ENCODE results near the gene BRPF3. TPM values are rescaled to one million over a fixed set of nuclear protein-coding genes. Genes with fewer than 3 reads are reported as not detected.

The BRPF3 gene
- total RNA-seq, 1 experiment from 2014 or later, result 19.4 TPM

DNA sequence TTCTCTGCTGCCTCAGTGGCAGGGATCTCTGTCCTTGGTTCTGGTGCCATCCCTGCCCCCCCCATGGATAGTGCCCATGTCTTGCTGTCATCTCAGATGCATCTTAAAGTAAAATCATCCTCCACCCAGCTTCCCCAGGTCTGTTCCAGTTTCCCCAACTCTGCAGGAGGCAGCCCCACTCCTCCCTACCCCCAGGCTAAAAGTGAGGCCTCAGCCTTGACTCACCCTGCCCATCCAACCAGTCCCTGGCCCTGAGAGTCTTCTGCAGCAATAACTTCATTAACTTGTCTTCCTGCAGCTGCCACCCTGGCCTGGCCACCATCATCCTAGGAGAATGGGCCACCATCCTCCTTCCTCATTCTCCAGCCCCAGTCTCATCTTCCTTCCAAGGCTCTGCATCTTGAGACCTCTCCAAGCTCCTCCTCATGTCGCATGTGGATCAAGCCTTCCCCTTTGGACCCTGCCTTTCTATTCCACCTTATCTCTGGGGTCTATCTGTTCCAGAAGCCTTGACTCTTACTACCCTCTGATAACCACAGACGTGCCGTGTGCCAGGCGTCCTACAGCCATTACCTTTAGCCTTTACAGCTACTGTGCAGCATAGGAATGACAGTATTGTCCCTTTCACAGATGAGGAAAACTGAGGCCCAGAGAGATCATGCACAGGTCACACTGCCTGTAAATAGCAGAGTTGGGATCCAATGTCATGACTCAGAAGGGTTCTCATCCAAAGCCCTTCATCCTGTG lies 71.4 kb downstream of the BRPF3 start:
- Mint-ChIP-seq H3K27ac (ENCODE audit: low read depth, unreplicated experiment) (no peak overlapping the region), H3K9me3 (ENCODE audit: unreplicated experiment) (no peaks in the 10 kb centered on the region), H3K36me3 (ENCODE audit: insufficient read depth, unreplicated experiment) (no peaks in the 10 kb centered on the region), H3K27me3 (ENCODE audit: insufficient read depth, unreplicated experiment) (peaks cover 52% of the 10 kb centered on the region), H3K4me1 (ENCODE audit: insufficient read depth, unreplicated experiment) (peaks cover 18% of the 10 kb centered on the region), H3K4me3 (ENCODE audit: unreplicated experiment) (no peak overlapping the region)
- POLR2A ChIA-PET, result interaction anchor here (0.9 kb wide), 1 partner anchor 9 kb away, joined by 3 read pairs; no protein-coding TSS in a partner anchor
- DNase-seq (ENCODE audit: unreplicated experiment), result peak; percentile 27
- TF ChIP-seq, protein P1, sequence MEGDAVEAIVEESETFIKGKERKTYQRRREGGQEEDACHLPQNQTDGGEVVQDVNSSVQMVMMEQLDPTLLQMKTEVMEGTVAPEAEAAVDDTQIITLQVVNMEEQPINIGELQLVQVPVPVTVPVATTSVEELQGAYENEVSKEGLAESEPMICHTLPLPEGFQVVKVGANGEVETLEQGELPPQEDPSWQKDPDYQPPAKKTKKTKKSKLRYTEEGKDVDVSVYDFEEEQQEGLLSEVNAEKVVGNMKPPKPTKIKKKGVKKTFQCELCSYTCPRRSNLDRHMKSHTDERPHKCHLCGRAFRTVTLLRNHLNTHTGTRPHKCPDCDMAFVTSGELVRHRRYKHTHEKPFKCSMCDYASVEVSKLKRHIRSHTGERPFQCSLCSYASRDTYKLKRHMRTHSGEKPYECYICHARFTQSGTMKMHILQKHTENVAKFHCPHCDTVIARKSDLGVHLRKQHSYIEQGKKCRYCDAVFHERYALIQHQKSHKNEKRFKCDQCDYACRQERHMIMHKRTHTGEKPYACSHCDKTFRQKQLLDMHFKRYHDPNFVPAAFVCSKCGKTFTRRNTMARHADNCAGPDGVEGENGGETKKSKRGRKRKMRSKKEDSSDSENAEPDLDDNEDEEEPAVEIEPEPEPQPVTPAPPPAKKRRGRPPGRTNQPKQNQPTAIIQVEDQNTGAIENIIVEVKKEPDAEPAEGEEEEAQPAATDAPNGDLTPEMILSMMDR (IDR thresholded peaks at IDR 0.05; ENCODE audit: unreplicated experiment), result no peak
- CTCF ChIA-PET, result interaction anchor here (0.6 to 0.7 kb wide), 3 partner anchors 18 to 498 kb away, joined by 3 to 4 read pairs (median 3); no protein-coding TSS in a partner anchor
- intact Hi-C loops (cut with micrococcal nuclease), result no loop called here
- no TSS peak for BruUV-seq (replicated peaks)

DNA sequence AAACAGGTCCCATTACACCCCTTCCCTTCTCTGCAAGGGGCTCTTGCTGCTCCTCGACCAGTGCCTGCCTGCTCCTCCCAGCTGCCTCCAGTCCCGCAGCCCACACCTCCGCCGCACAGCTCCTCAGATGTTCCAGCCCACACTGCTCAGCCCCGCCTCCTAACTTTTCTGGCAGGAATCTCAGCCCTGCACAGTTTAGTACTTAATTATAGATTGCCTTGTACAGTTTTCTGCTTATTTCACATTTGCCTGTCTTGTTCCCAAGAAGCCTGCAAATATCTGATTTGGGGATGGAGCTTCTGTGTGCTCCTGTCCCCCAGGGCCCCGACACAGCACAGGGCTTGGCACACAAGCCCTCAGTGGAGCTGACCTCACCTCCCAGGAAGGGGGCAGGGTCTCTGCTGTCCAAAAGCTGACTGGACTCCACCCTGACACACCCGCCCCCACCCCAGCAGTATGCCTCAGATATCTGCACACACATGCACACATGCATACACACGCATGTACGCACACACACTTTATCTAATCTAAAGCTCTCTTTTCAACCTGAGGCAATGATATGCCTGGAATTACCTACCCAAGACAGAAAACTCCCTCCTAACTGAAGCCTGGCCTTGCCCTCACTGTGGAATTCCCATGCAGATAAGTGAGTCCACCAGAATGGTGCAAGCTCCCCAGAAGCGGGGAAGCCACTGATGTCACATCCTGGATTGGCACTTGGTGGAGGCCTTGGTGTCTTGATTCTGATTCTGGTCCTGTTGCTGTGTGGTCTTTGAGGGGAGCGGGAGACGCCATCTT lies 72.1 kb downstream of the BRPF3 start:
- Mint-ChIP-seq H3K36me3 (ENCODE audit: insufficient read depth, unreplicated experiment) (no peaks in the 10 kb centered on the region), H3K4me3 (ENCODE audit: unreplicated experiment) (no peak overlapping the region), H3K9me3 (ENCODE audit: unreplicated experiment) (no peaks in the 10 kb centered on the region), H3K27ac (ENCODE audit: low read depth, unreplicated experiment) (no peak overlapping the region), H3K27me3 (ENCODE audit: insufficient read depth, unreplicated experiment) (peaks cover 53% of the 10 kb centered on the region), H3K4me1 (ENCODE audit: insufficient read depth, unreplicated experiment) (peaks cover 18% of the 10 kb centered on the region)
- TF ChIP-seq, protein P1 (IDR thresholded peaks at IDR 0.05; ENCODE audit: unreplicated experiment), result no peak
- DNase-seq (ENCODE audit: unreplicated experiment), result no peak
- BruUV-seq (replicated peaks), result no TSS peak
- intact Hi-C loops (cut with micrococcal nuclease), result no loop called here
- CTCF ChIA-PET, result interaction anchor here (0.6 to 0.7 kb wide), 2 partner anchors 18 to 73 kb away, joined by 3 to 4 read pairs; no protein-coding TSS in a partner anchor
- POLR2A ChIA-PET, result interaction anchor here (0.9 kb wide), 1 partner anchor 8 kb away, joined by 3 read pairs; no protein-coding TSS in a partner anchor

DNA sequence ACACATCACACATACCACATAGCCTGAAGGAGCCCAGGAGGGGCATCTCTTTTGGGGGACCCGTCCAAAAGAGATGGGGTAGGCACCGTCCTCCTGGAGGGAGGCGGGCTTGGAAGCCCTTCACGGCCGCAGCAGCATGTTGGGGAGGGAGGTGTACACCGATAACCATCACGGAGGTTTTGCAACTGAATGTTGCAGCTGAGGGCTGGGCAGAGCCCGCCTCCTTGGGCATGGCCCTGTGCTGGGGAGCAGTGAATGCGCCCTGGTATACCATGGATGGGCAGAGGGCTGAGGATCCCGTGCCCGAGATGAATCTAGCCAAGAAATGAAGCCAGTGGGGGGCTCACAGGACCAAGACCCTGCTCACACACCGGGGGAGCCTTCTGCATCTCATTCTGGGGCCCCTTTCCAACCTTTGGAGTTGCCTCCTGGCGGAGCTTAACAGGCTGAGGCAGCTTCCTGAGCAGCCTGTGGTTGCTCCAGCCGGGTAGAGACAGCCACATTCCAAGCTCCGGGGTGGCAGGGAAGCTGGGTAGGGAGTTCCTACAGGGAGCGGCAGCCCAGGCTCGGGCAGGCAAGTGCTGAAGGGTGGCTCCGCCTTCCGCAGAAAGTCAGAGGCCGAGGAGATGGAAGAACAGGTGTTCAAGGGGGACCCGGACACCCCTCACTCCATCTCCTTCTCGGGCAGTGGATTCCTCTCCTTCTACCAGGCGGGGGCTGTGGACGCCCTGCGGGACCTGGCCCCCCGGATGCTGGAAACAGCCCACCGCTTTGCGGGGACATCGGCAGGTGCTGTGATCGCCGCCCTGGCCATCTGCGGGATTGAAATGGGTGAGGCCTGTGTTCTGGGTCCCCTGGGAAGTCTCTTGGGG lies 73.5 kb downstream of the BRPF3 start, which contains the start of gene PNPLA1:
PNPLA1 (plus strand) TSS at position 227 of the 872 bp plus-strand sequence; CDS start at position 627, 400 bp downstream.
- Mint-ChIP-seq H3K27ac (ENCODE audit: low read depth, unreplicated experiment) (no peak within 1 kb of the TSS), H3K36me3 (ENCODE audit: insufficient read depth, unreplicated experiment) (no peaks in the 10 kb centered on the region), H3K27me3 (ENCODE audit: insufficient read depth, unreplicated experiment) (peaks cover 58% of the 10 kb centered on the region), H3K4me3 (ENCODE audit: unreplicated experiment) (no peak within 1 kb of the TSS), H3K4me1 (ENCODE audit: insufficient read depth, unreplicated experiment) (peaks cover 18% of the 10 kb centered on the region), H3K9me3 (ENCODE audit: unreplicated experiment) (no peaks in the 10 kb centered on the region)
- BruUV-seq (replicated peaks), result no TSS peak
- CTCF ChIA-PET, result interaction anchor here (0.7 kb wide), 1 partner anchor 91 kb away, joined by 5 read pairs; no protein-coding TSS in a partner anchor
- TF ChIP-seq, protein P1 (IDR thresholded peaks at IDR 0.05; ENCODE audit: unreplicated experiment), result no peak
- POLR2A ChIA-PET, result no interaction called here
- intact Hi-C loops (cut with micrococcal nuclease), result no loop called here
- no peak for DNase-seq (ENCODE audit: unreplicated experiment)

Data from MCF 10A (cell line).